Measurements from ENCODE around the gene ST6GALNAC3. TPM values are rescaled to one million over a fixed set of nuclear protein-coding genes. Genes with fewer than 3 reads are reported as not detected.

The ST6GALNAC3 gene
- total RNA-seq, 4 donors from 2014 or later = 0.79 to 5.3 (median 1.6) TPM

GRCh38 chr1:76680651-76681050 lies 606.1 kb downstream of the ST6GALNAC3 start:
- TF ChIP-seq CTCF (IDR thresholded peaks at IDR 0.05) (no peak), EP300 (IDR thresholded peaks at IDR 0.05) (no peak), POLR2AphosphoS5 (IDR thresholded peaks at IDR 0.05) (no peak), POLR2A (IDR thresholded peaks at IDR 0.05) (no peak)
- H3K27ac ChIP-seq = no peak overlapping the region
- H3K4me1 ChIP-seq = no peaks in the 10 kb centered on the region
- DNase-seq (ENCODE audit: low spot score in 2 of 2) = no peak
- H3K36me3 ChIP-seq = no peaks in the 10 kb centered on the region
- WGBS = 77% methylated on average over 1 of the region's 1 CpG
- no peaks in the 10 kb centered on the region for H3K27me3 ChIP-seq
- no peaks in the 10 kb centered on the region for H3K9me3 ChIP-seq
- H3K4me3 ChIP-seq = no peak overlapping the region

- no peak overlapping the region for H3K4me3 ChIP-seq
- H3K27ac ChIP-seq = no peak overlapping the region
- no peaks in the 10 kb centered on the region for H3K36me3 ChIP-seq
- WGBS = 95% methylated on average over 1 of the region's 1 CpG
- no peaks in the 10 kb centered on the region for H3K27me3 ChIP-seq
- no peaks in the 10 kb centered on the region for H3K4me1 ChIP-seq
- DNase-seq (ENCODE audit: low spot score in 2 of 2) = no peak
- TF ChIP-seq CTCF (IDR thresholded peaks at IDR 0.05) = no peak
- no peak for TF ChIP-seq POLR2A (IDR thresholded peaks at IDR 0.05)
- TF ChIP-seq POLR2AphosphoS5 (IDR thresholded peaks at IDR 0.05) = no peak
- no peak for TF ChIP-seq EP300 (IDR thresholded peaks at IDR 0.05)
- no peaks in the 10 kb centered on the region for H3K9me3 ChIP-seq
These were observed 607.6 kb downstream of the ST6GALNAC3 start for GRCh38 chr1:76682138-76682537.

Other genes starting within 250 kb of the ST6GALNAC3 start
- not detected for gene ASB17, start 142.3 kb upstream of the ST6GALNAC3 start, total RNA-seq